ENCODE data around the gene TOR1A.
"Not testable (repeated sequence)": the region's sequence is repeated elsewhere in the genome, so short reads cannot be mapped to it uniquely, and the experiment has no call there.

Gene TOR1A

GRCh38 chr9:129781131-129781530 lies 42.8 kb downstream of the TOR1A start:
- DNase-seq (ENCODE audit: low spot score): no peak

- no peak for DNase-seq (ENCODE audit: low spot score)
These were observed 44.3 kb downstream of the TOR1A start for GRCh38 chr9:129779560-129780190.

GRCh38 chr9:129778469-129778868 lies 45.5 kb downstream of the TOR1A start:
- no peak for DNase-seq (ENCODE audit: low spot score)

- DNase-seq (ENCODE audit: low spot score): no peak
These were observed 46.2 kb downstream of the TOR1A start for GRCh38 chr9:129777769-129778130.

GRCh38 chr9:129776938-129777768 lies 46.8 kb downstream of the TOR1A start:
- no peak for DNase-seq (ENCODE audit: low spot score)

- no peak for DNase-seq (ENCODE audit: low spot score)
These were observed 47.4 kb downstream of the TOR1A start for GRCh38 chr9:129776566-129776937.

GRCh38 chr9:129776096-129776495 lies 47.8 kb downstream of the TOR1A start:
- not testable (repeated sequence) for DNase-seq (ENCODE audit: low spot score)

GRCh38 chr9:129775448-129775798 lies 48.5 kb downstream of the TOR1A start:
- DNase-seq (ENCODE audit: low spot score): no peak

GRCh38 chr9:129774791-129775447 lies 49.0 kb downstream of the TOR1A start:
- no peak for DNase-seq (ENCODE audit: low spot score)

- no peak for DNase-seq (ENCODE audit: low spot score)
These were observed 50.5 kb downstream of the TOR1A start for GRCh38 chr9:129773262-129774048.

- DNase-seq (ENCODE audit: low spot score): no peak
These were observed 53.2 kb downstream of the TOR1A start for GRCh38 chr9:129770741-129771140.

- no peak for DNase-seq (ENCODE audit: low spot score)
These were observed 54.3 kb downstream of the TOR1A start for GRCh38 chr9:129769669-129770068.

GRCh38 chr9:129768486-129768885 lies 55.5 kb downstream of the TOR1A start:
- no peak for DNase-seq (ENCODE audit: low spot score)

GRCh38 chr9:129765764-129766317 lies 58.1 kb downstream of the TOR1A start:
- no peak for DNase-seq (ENCODE audit: low spot score)

- no peak for DNase-seq (ENCODE audit: low spot score)
These were observed 60.7 kb downstream of the TOR1A start for GRCh38 chr9:129762985-129763926.
